OCI-LY1 (cell line): ENCODE data around the gene TERT.

Source experiments
- H2AFZ ChIP-seq: fragments of 200-600 bp; sonication (generic), shearing (Covaris generic); 2 replicates; pipeline ENCODE4 v1.6.0; 2014; ENCODE audit warnings: antibody characterized with exemption, mild to moderate bottlenecking, low read length
- H3F3A ChIP-seq: fragments of 200-600 bp; sonication (generic), shearing (Covaris generic); 2 replicates; pipeline ENCODE4 v1.6.0; 2014; ENCODE audit warnings: mild to moderate bottlenecking, antibody characterized with exemption, low read length, moderate library complexity; ENCODE audit not compliant: insufficient read depth
- H3K27ac ChIP-seq: fragments of 200-600 bp; sonication (generic); 2 replicates; pipeline ENCODE4 v1.5.1; 2014; ENCODE audit warnings: low read length, mixed run types, mild to moderate bottlenecking, low read depth; ENCODE audit not compliant: poor library complexity, severe bottlenecking
- H3K27me3 ChIP-seq: fragments of 200-600 bp; sonication (generic); 2 replicates; pipeline ENCODE4 v1.6.0; 2014; ENCODE audit warnings: antibody characterized with exemption, mild to moderate bottlenecking, low read length, moderate library complexity; ENCODE audit not compliant: insufficient read depth
- H3K36me3 ChIP-seq: fragments of 200-600 bp; sonication (generic); 2 replicates; pipeline ENCODE4 v1.6.1; 2014; ENCODE audit warnings: mild to moderate bottlenecking, antibody characterized with exemption, low read length, moderate library complexity, mixed read lengths; ENCODE audit not compliant: insufficient read depth
- H3K4me1 ChIP-seq: fragments of 200-600 bp; sonication (generic); 2 replicates; pipeline ENCODE4 v1.5.1; 2014; ENCODE audit warnings: mild to moderate bottlenecking, low read length, moderate library complexity; ENCODE audit not compliant: insufficient read depth, severe bottlenecking
- H3K4me2 ChIP-seq: fragments of 200-600 bp; sonication (generic), shearing (Covaris generic); 2 replicates; pipeline ENCODE4 v1.6.1; 2014; ENCODE audit warnings: low read length
- H3K4me3 ChIP-seq: fragments of 200-600 bp; sonication (generic); 2 replicates; pipeline ENCODE4 v1.5.1; 2014; ENCODE audit warnings: low read length, low read depth, mild to moderate bottlenecking, mixed read lengths; ENCODE audit not compliant: poor library complexity, severe bottlenecking
- H3K79me2 ChIP-seq: fragments of 200-600 bp; shearing (Covaris generic); 2 replicates; pipeline ENCODE4 v1.6.1; 2016; ENCODE audit warnings: mixed run types, low read length, mixed read lengths; ENCODE audit not compliant: insufficient read depth
- H3K9ac ChIP-seq: fragments of 200-600 bp; sonication (generic), shearing (Covaris generic); 2 replicates; pipeline ENCODE4 v1.6.1; 2014; ENCODE audit warnings: mild to moderate bottlenecking, low read length, mixed read lengths
- H3K9me2 ChIP-seq: fragments of 200-600 bp; sonication (generic), shearing (Covaris generic); 2 replicates; pipeline ENCODE4 v1.6.1; 2014; ENCODE audit warnings: low read depth, mild to moderate bottlenecking, low read length, mixed read lengths
- H3K9me3 ChIP-seq: fragments of 200-600 bp; shearing (Covaris generic); 2 replicates; pipeline ENCODE4 v1.6.1; 2014; ENCODE audit warnings: low read length, mixed read lengths
- H4K20me1 ChIP-seq: fragments of 200-600 bp; sonication (generic), shearing (Covaris generic); 2 replicates; pipeline ENCODE4 v1.6.0; 2016; ENCODE audit warnings: mild to moderate bottlenecking, low read length; ENCODE audit not compliant: insufficient read depth
- EZH2 ChIP-seq: fragments of 200-600 bp; sonication (generic), shearing (Covaris generic); IDR thresholded peaks from 2 replicates; pipeline ENCODE4 v1.8.0; 2017; ENCODE audit warnings: borderline replicate concordance, mixed run types, mild to moderate bottlenecking, antibody characterized with exemption, low read length, moderate library complexity, mixed read lengths
- TF ChIP-seq, protein P1 (sequence below): fragments of 200-600 bp; sonication (generic), shearing (Covaris generic); IDR thresholded peaks from 2 replicates; pipeline ENCODE4 v1.5.1; 2017; ENCODE audit warnings: mild to moderate bottlenecking, antibody characterized with exemption, low read length, moderate library complexity, mixed read lengths

TERT gene

DNA sequence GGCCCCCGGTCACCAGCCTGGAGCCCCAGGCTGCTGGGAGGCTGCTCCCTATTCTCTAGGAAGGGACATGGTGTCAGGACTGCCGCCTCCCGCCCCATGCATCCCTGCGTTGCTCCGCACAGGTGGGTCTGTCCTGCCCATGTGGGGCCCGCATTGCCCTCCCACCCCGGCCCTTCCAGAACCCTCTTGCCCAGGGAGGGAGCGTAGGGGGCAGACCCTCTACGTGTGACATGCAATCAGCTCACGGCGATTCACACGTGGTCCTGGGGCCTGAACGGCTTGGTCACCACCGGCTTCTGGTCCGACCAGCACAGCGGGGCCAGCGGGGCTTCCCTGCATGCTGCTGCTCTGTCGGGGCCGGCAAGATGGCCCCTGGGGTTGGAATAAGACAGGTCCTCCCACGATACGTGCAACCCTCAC lies 84.0 kb downstream of the TERT start:
- Histone ChIP-seq H3K9me2 (no peaks in the 10 kb centered on the region), H3K27ac (no peak overlapping the region), H3K79me2 (no peaks in the 10 kb centered on the region), H3K9ac (no peak overlapping the region), H3K9me3 (no peaks in the 10 kb centered on the region), H3K4me3 (no peak overlapping the region), H3K4me1 (no peaks in the 10 kb centered on the region), H3F3A (no peaks in the 10 kb centered on the region), H3K27me3 (no peaks in the 10 kb centered on the region; the same call in none of the 2 replicates), H3K4me2 (no peak overlapping the region), H4K20me1 (no peaks in the 10 kb centered on the region), H2AFZ (no peak overlapping the region), H3K36me3 (no peaks in the 10 kb centered on the region)
- TF ChIP-seq EZH2 = no peak
- TF ChIP-seq, protein P1, sequence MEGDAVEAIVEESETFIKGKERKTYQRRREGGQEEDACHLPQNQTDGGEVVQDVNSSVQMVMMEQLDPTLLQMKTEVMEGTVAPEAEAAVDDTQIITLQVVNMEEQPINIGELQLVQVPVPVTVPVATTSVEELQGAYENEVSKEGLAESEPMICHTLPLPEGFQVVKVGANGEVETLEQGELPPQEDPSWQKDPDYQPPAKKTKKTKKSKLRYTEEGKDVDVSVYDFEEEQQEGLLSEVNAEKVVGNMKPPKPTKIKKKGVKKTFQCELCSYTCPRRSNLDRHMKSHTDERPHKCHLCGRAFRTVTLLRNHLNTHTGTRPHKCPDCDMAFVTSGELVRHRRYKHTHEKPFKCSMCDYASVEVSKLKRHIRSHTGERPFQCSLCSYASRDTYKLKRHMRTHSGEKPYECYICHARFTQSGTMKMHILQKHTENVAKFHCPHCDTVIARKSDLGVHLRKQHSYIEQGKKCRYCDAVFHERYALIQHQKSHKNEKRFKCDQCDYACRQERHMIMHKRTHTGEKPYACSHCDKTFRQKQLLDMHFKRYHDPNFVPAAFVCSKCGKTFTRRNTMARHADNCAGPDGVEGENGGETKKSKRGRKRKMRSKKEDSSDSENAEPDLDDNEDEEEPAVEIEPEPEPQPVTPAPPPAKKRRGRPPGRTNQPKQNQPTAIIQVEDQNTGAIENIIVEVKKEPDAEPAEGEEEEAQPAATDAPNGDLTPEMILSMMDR = no peak

GRCh38 chr5:1209896-1210776 lies 84.7 kb downstream of the TERT start:
- Histone ChIP-seq H3F3A (no peaks in the 10 kb centered on the region), H3K9ac (no peak overlapping the region), H2AFZ (no peak overlapping the region), H3K9me3 (no peaks in the 10 kb centered on the region), H3K27ac (no peak overlapping the region), H3K27me3 (no peaks in the 10 kb centered on the region; the same call in none of the 2 replicates), H3K4me3 (no peak overlapping the region), H3K36me3 (no peaks in the 10 kb centered on the region), H3K79me2 (no peaks in the 10 kb centered on the region), H4K20me1 (no peaks in the 10 kb centered on the region), H3K4me2 (no peak overlapping the region), H3K4me1 (no peaks in the 10 kb centered on the region), H3K9me2 (no peaks in the 10 kb centered on the region)
- no peak for TF ChIP-seq EZH2
- TF ChIP-seq, protein P1 = no peak

DNA sequence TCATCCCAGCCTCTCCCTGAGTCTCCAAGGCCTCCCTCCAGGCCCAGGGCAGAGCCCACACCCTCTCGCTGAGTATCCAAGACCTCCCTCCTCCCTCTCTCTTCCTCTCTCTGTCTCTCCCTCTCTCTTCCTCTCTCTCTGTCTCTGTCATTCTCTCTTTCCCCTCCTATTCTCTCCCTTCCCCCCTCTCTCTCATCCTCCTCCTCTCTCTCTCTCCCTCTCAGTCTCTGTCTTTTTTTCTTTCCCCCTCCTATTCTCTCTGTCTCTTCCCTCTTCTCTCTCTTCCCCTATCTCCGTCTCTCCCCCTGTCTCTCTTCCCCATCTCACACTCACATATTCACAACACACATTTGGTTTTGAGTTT lies 85.4 kb downstream of the TERT start:
- Histone ChIP-seq H3F3A (no peaks in the 10 kb centered on the region), H3K36me3 (no peaks in the 10 kb centered on the region), H3K79me2 (no peaks in the 10 kb centered on the region), H3K9me3 (no peaks in the 10 kb centered on the region), H4K20me1 (no peaks in the 10 kb centered on the region), H2AFZ (no peak overlapping the region), H3K9me2 (no peaks in the 10 kb centered on the region), H3K4me2 (no peak overlapping the region), H3K9ac (no peak overlapping the region), H3K4me1 (no peaks in the 10 kb centered on the region), H3K4me3 (no peak overlapping the region), H3K27me3 (no peaks in the 10 kb centered on the region; the same call in 1 of the 2 replicates), H3K27ac (no peak overlapping the region)
- TF ChIP-seq, protein P1 = no peak
- TF ChIP-seq EZH2 = no peak
